ENCODE data around the gene IL1F10.
"Not testable (repeated sequence)": the region's sequence is repeated elsewhere in the genome, so short reads cannot be mapped to it uniquely, and the experiment has no call there.

IL1F10 gene

DNA sequence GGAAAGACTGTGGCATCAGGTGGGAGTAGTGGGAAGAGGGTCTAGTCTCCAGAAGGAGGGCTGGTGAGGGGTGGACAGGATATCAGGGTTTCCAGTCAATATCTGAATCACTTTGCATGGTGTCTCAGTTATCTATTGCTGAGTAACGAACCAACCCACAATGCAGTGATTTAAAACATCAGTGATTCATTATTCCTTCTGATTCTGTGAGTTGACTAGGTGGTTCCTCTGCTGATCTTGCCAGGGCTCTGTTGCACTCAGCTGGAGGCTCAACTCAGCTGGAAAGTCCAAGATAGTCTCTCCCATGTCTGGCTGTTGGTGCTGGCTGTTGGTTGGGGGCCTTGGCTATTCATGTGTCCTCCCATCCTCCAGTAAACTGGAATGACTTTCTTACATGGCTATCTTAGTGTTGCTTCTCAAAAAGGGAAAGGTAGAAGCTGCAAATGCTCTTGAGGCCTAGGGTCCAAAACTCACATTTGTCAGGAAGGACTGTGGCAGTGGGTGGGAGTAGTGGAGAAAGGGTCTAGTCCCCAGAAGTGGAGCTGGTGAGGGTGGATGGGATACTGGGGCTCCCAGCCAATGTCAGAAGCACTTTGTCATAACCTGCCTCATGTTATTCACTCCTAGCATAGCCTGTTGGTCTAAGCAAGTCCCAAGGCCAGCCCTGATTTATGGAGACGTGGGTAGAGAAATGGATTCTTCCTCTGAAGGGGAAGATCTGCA lies 13.9 kb downstream of the IL1F10 start:
- DNase-seq (ENCODE audit: low read depth), result no peak

DNA sequence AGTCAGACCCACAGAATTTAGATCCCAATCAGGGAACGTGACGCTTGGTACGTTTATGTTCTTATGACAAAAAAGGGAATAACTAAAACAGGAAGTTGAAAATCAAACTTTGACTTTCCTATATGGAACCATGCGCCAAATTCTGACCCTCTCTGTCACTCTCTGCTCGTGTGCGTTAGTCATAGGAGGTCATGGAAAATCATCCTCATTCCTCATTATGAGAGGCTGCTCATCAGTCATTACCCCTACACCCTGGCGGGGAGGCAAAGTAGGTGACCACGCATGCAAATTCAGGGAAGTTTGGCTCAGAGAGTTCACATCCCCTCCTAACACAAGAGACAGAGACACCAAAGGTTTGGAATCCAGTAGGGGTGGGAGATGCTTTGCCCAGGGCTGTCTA lies 15.5 kb downstream of the IL1F10 start:
- DNase-seq (ENCODE audit: low read depth), result no peak

- no peak for DNase-seq (ENCODE audit: low read depth)
Measured at GRCh38 chr2:113084249-113085000, 16.7 kb downstream of the IL1F10 start.

- DNase-seq (ENCODE audit: low read depth), result no peak
Measured at GRCh38 chr2:113085542-113085941, 17.8 kb downstream of the IL1F10 start.

DNA sequence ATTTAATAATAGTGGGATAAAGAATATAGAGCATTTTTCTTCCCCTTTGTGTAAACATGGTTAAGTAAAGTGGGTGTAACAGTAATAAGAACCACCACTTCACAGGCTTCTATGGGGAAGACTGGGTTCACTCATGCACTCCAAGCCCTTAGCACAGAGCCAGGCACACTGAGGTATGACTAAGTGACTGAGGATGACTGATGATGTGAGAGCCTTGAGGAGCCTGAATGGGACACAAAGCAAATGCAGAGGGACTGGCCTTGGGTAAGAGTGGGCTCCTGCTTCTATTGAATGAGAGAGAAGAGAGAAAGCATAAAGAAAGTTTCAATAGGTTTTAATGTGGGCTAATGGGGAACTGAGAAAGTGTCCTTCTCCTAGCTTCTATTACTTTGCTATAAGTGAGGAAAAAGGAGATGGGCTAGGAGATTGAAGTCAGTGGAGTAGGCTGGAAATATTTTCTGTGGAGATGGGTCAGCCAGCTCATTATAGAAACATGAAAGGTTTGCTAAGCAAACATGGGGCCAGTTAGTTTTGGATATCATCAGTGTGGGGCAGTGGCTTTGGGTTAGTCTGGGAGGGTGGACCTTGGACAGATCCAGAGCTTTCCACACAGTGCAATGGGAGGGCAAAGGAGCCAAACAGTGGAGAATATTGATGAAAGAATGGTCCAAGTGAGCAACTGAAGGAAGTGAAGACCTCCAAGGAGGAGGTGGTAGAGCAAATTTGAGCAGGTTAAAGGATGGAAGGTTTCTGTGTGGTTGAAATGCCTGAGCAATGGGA lies 20.6 kb downstream of the IL1F10 start:
- no peak for DNase-seq (ENCODE audit: low read depth)

GRCh38 chr2:113089916-113090315 lies 22.1 kb downstream of the IL1F10 start:
- DNase-seq (ENCODE audit: low read depth), result no peak

DNA sequence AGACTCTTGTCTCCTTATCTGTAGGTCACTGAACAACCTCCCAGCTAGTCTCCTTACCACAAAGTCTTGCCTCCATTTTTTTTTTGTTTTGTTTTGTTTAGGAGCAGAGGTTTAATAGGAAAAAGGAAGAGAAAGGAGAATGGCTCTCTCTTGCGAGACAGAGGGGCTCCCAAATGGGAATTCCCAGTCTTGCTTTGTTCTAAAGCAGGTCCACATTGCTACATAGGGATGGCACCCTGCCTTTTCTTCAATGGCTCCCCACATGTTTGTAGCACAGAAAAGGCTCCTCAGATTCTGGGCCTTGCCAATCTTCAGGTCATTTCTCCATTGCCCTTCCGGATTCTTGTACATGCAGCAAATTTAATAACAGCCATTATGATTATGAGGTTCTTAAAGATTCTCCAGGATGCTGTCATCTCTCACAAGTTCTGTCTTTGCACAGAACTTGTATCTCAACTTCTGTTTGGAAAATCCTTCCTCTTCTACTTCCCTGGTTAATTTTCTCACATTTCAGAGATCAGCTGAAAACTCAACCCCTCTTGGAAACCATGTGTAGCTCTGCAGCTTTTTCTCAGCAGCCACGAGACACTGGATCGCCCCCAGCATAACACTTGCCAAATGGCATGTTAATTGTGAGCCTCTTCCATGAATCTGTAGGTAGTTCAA lies 23.6 kb downstream of the IL1F10 start:
- no peak for DNase-seq (ENCODE audit: low read depth)

DNA sequence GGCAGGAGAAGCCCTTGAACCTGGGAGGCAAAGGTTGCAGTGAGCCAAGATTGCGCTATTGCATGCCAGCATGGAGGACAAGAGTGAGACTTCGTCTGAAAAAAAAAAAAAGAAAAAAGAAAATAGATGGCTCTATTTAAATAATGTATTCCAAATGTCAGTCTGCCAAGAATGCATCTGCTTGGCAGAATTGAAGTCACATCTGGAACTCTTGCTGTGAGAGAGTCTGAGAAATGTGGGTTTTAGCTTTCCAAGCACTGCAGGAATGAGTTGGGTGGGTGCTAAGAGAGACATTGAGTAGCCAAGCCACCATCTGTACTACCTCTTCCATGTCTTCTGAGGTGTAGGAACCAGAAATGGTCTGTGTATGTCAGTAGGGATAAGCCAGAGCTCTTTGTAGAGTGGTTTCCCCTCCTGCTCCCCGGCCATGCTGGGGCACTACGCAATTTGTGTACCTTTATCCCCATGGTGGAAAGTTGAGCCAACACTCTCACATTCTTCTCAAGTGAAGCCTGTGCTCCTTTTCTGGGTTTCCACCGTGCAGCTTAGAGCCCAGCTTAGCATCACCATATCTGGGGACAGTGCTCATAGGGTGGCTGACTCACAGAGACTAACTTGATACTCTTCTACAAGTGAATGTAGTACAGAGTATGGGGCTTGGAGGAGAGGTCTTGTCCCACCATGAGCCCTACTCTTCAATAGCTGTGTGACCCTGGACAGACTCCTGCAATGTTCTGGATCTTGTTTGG lies 25.3 kb downstream of the IL1F10 start:
- DNase-seq (ENCODE audit: low read depth), result no peak

GRCh38 chr2:113093613-113093977 lies 25.8 kb downstream of the IL1F10 start:
- no peak for DNase-seq (ENCODE audit: low read depth)

DNA sequence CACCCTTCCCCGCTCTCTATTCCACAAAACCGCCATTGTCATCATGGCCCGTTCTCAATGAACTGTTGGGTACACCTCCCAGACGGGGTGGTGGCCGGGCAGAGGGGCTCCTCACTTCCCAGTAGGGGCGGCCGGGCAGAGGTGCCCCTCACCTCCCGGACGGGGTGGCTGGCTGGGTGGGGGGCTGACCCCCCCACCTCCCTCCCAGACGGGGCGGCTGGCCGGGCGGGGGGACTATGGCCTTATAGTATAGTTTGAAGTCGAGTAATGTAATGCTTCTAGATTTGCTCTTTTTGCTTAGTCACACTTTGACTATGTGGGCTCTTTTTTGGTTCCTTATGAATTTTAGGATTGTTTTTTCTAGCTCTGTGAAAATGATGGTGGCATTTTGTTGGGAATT lies 28.5 kb downstream of the IL1F10 start:
- DNase-seq (ENCODE audit: low read depth), result not testable (repeated sequence)

DNA sequence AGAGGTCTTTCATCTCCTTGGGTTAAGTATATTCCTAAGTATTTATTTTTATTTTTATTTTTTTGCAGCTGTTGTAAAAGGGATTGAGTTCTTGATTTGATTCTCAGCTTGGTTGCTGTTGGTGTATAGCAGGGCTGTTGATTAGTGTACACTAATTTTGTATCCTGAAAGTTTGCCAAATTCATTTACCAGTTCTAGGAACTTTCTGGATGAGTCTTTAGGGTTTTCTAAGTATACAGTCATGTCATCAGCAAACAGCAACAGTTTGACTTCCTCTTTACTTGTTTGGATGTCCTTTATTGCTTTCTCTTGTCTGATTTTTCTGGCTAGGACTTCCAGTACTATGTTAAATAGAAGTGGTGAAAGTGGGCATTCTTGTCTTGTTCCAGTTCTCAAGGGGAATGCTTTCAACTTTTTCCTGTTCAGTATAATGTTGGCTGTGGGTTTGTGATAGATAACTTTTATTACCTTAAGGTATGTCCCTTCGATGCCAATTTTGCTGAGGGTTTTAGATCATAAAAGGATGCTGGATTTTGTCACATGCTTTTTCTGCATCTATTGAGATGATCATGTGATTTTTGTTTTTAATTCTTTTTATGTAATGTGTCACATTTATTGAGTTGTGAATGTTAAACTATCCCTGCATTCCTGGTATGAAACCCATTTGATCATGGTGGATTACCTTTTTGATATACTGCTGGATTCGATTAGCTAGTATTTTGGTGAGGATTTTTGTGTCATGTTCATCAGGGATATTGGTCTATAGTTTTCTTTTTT lies 29.3 kb downstream of the IL1F10 start:
- not testable (repeated sequence) for DNase-seq (ENCODE audit: low read depth)

DNA sequence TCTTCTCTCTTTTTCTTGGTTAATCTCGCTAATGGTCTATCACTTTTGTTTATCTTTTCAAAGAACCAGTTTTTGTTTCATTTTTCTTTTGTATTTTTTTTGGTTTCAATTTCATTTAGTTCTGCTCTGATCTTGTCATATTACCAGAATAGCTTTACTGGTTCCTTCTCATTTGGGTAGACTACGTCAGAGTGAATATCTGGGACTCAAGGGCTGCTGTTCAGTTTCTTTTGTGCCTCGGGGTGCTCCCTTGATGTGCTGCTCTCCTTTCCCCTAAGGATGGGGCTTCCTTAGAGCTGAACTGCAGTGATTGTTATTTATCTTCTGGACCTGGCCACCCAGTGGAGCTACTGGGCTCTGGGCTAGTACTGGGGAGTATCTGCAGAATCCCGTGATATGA lies 30.3 kb downstream of the IL1F10 start:
- no peak for DNase-seq (ENCODE audit: low read depth)

GRCh38 chr2:113098532-113098931 lies 30.8 kb downstream of the IL1F10 start:
- no peak for DNase-seq (ENCODE audit: low read depth)

- no peak for DNase-seq (ENCODE audit: low read depth)
Measured at GRCh38 chr2:113102133-113102532, 34.4 kb downstream of the IL1F10 start.

GRCh38 chr2:113103277-113103676 lies 35.5 kb downstream of the IL1F10 start:
- no peak for DNase-seq (ENCODE audit: low read depth)

GRCh38 chr2:113104054-113104611 lies 36.4 kb downstream of the IL1F10 start:
- DNase-seq (ENCODE audit: low read depth), result no peak

DNA sequence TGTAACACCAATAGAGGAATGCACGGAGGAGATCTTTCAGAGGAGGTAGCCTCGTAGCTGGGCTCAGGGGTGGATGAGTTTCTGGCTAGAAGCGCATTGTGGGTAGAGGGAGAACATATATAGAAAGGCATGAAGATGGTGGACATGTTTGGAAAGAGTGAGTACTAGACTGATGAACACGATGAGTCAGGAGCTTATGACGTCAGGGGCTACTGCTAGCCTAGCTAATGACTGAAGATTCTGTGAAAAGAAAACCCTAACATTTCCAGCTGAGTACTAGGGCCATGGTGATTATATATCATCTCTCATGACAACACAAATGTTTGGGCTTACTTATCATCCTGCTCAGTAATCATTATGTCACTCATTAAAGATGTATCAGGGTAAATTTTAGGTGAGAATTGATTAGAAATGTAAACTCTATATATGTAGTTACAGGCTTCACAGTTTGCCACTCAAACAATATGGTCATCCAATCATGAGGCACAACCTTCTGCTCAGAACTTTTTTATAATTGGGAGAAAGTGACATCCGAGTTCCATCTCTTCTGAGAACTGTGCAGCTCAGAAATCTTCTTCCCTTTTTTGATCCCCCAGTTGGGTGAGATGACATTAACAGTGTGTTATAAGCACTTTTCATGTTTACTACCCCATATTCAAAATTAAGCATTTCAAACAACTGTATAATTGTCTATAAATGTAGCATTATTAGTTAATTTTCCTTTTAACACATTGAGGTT lies 37.4 kb downstream of the IL1F10 start:
- no peak for DNase-seq (ENCODE audit: low read depth)

GRCh38 chr2:113111121-113111520 lies 43.4 kb downstream of the IL1F10 start:
- no peak for DNase-seq (ENCODE audit: low read depth)

DNA sequence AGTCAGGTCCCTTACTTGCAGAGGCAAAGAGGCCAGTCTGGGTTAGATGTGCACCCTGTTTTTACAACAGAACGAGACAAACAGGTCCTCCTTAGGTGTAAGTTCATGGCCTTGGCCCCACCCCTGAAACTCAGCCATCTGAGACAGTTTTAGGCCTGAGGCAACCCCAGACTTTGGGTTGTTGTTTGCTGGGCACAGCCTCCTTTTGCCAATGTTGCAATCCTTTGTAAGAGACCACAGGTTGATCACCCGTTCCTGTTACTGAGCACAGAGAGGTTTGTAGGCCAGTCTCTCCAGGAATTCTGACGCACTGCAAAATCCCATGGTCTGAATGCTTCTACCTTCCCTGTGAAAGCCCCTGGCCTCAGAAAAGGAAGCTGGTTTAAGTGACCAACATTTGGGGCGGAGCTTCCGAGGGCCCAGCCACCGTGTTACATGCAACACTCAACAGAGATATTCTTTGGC lies 44.1 kb downstream of the IL1F10 start:
- DNase-seq (ENCODE audit: low read depth), result no peak

- DNase-seq (ENCODE audit: low read depth), result no peak
Measured at GRCh38 chr2:113112441-113112840, 44.7 kb downstream of the IL1F10 start.
